HepG2 (cell line): ENCODE data around the gene LPXN. TPM values are rescaled to one million over a fixed set of nuclear protein-coding genes. Genes with fewer than 3 reads are reported as not detected.

Experiments
- ATAC-seq: fragments of 200-7000 bp; cut with Tn5 transposase; 3 replicates; pipeline ENCODE4 v1.9.1; 2020; ENCODE audit warnings: mild to moderate bottlenecking, moderate library complexity
- BruUV-seq: library from RNA; stranded (reverse); fragments of 400-500 nt; replicated peaks from 2 replicates; lab custom pipeline; 2021; lab: Mats Ljungman, UMichigan
- CTCF ChIA-PET: fragments of 300-600 bp; formaldehyde crosslinking; extraction: SDS; loops from one replicate; lab custom pipeline; 2021; ENCODE audit warnings: low total read pairs, inconsistent platforms, low intra/inter-chr PET ratio; lab: Yijun Ruan, JAX
- POLR2A ChIA-PET: fragments of 350-600 bp; sonication (Branson Sonifier 250); formaldehyde crosslinking; loops from one replicate; lab custom pipeline; 2020; ENCODE audit warnings: antibody characterized with exemption, inconsistent platforms; lab: Yijun Ruan, JAX
- DNase-seq: peaks from one replicate; pipeline ENCODE4 v3.0.0-alpha.2; 2015; ENCODE audit warnings: low spot score
- FAIRE-seq: peaks from 3 replicates; lab custom pipeline; 2011; peaks lifted over from hg19 to GRCh38; lab: Jason Lieb, UNC
- H2AFZ ChIP-seq: one replicate; pipeline ENCODE4 v1.6.1; 2011; ENCODE audit warnings: low read length, inconsistent platforms
- H3K27ac ChIP-seq: fragments of 300-600 bp; 3 replicates; pipeline ENCODE4 v1.8.0; 2011; ENCODE audit warnings: mixed run types, mild to moderate bottlenecking, mixed read lengths, low read length, inconsistent platforms; ENCODE audit not compliant: insufficient read depth; ENCODE audit errors: extremely low read length
- H3K27me3 ChIP-seq, 2 experiments: fragments of 200-600 bp in 1 of 2; 2 replicates in 1 of 2; 3 replicates in 1 of 2; pipeline versions ENCODE4 v1.6.0 to v1.8.0; 2011; ENCODE audit warnings: low read length in 2 of 2, mild to moderate bottlenecking in 2 of 2, moderate library complexity in 2 of 2, inconsistent platforms in 1 of 2; ENCODE audit not compliant: insufficient read depth in 2 of 2, control insufficient read depth in 1 of 2
- H3K36me3 ChIP-seq, 2 experiments: fragments of 200-600 bp in 1 of 2; replicated peaks in 1 of 2; 2 replicates in 1 of 2; 3 replicates in 1 of 2; pipeline versions ENCODE4 v1.5.1 to v1.8.0; 2011; ENCODE audit warnings: low read length in 2 of 2, inconsistent platforms in 1 of 2; ENCODE audit not compliant: insufficient read depth in 2 of 2, control insufficient read depth in 1 of 2
- H3K4me1 ChIP-seq: 2 replicates; pipeline ENCODE4 v1.5.1; 2012; ENCODE audit warnings: low read length, inconsistent platforms; ENCODE audit not compliant: insufficient read depth
- H3K4me2 ChIP-seq: 2 replicates; pipeline ENCODE4 v1.6.0; 2011; ENCODE audit warnings: low read depth, low read length, inconsistent platforms
- H3K4me3 ChIP-seq, 3 experiments: fragments of 200-600 bp in 1 of 3; sonication (generic), shearing (Covaris generic) in 1 of 3; replicated peaks in 1 of 3; 2 replicates each; pipeline ENCODE4 v1.5.1; 2011 to 2016; ENCODE audit warnings: low read length in 3 of 3, inconsistent platforms in 2 of 3, low read depth in 2 of 3, mild to moderate bottlenecking in 2 of 3, control low read depth in 1 of 3, mixed read lengths in 1 of 3; ENCODE audit not compliant: insufficient read depth in 1 of 3
- H3K79me2 ChIP-seq: one replicate; pipeline ENCODE4 v1.6.1; 2011; ENCODE audit warnings: low read length, inconsistent platforms; ENCODE audit not compliant: insufficient read depth
- H3K9ac ChIP-seq: 2 replicates; pipeline ENCODE4 v1.6.0; 2011; ENCODE audit warnings: mild to moderate bottlenecking, low read depth, low read length, inconsistent platforms; ENCODE audit not compliant: insufficient read depth
- H3K9me3 ChIP-seq: 2 replicates; pipeline ENCODE4 v1.5.1; 2012; ENCODE audit warnings: mild to moderate bottlenecking, low read length
- H4K20me1 ChIP-seq: 2 replicates; pipeline ENCODE4 v1.6.0; 2011; ENCODE audit warnings: inconsistent platforms, mild to moderate bottlenecking, low read length, moderate library complexity; ENCODE audit not compliant: insufficient read depth
- DPF2 ChIP-seq: sonication (generic); formaldehyde crosslinking; IDR thresholded peaks from 2 replicates; pipeline ENCODE4 v1.4.0; 2020; ENCODE audit warnings: mild to moderate bottlenecking, low read depth, missing genetic modification reagents, borderline replicate concordance
- ELF3 ChIP-seq: IDR thresholded peaks from 2 replicates; pipeline ENCODE4 v1.6.1; 2016; ENCODE audit warnings: missing genetic modification reagents, missing compliant biosample characterization
- MEIS1 ChIP-seq: sonication (generic); formaldehyde crosslinking; IDR thresholded peaks from 2 replicates; pipeline ENCODE4 v1.9.0; 2021; ENCODE audit warnings: mild to moderate bottlenecking, missing genetic modification reagents, moderate library complexity, borderline replicate concordance
- NBN ChIP-seq: fragments of 450-650 bp; conservative IDR thresholded peaks from 2 replicates; pipeline ENCODE4 v1.6.1; 2017
- PHF5A ChIP-seq: IDR thresholded peaks from one replicate; pipeline ENCODE4 v1.6.1; 2018; ENCODE audit warnings: low read depth, missing genetic modification reagents; ENCODE audit not compliant: unreplicated experiment
- REL ChIP-seq: sonication (generic); formaldehyde crosslinking; conservative IDR thresholded peaks from 2 replicates; pipeline ENCODE4 v1.8.0; 2022; ENCODE audit warnings: mild to moderate bottlenecking, missing genetic modification reagents, moderate library complexity
- RFXAP ChIP-seq: sonication (generic); formaldehyde crosslinking; IDR thresholded peaks from 2 replicates; pipeline ENCODE4 v1.4.0; 2020; ENCODE audit warnings: missing genetic modification reagents, borderline replicate concordance
- SYNCRIP ChIP-seq: fragments of 200-400 bp; formaldehyde crosslinking; IDR thresholded peaks from 2 replicates; pipeline ENCODE4 v1.6.1; 2018; ENCODE audit warnings: mild to moderate bottlenecking, low read depth, low read length; ENCODE audit not compliant: insufficient read depth
- ZNF138 ChIP-seq: sonication (generic); formaldehyde crosslinking; IDR thresholded peaks from 2 replicates; pipeline ENCODE4 v1.5.0; 2020; ENCODE audit warnings: mild to moderate bottlenecking, low read depth, missing genetic modification reagents
- ZNF256 ChIP-seq: sonication (generic); formaldehyde crosslinking; conservative IDR thresholded peaks from 2 replicates; pipeline ENCODE4 v1.4.0; 2020; ENCODE audit warnings: missing genetic modification reagents
- ZNF326 ChIP-seq: sonication (generic); formaldehyde crosslinking; IDR thresholded peaks from 2 replicates; pipeline ENCODE4 v1.4.0; 2020; ENCODE audit warnings: missing genetic modification reagents, borderline replicate concordance
- ZNF34 ChIP-seq: sonication (generic); formaldehyde crosslinking; IDR thresholded peaks from 2 replicates; pipeline ENCODE4 v1.4.0; 2020; ENCODE audit warnings: mild to moderate bottlenecking, missing genetic modification reagents, borderline replicate concordance
- ZNF746 ChIP-seq: sonication (generic); formaldehyde crosslinking; IDR thresholded peaks from 2 replicates; pipeline ENCODE4 v1.8.0; 2022; ENCODE audit warnings: mild to moderate bottlenecking, missing genetic modification reagents
- ZNF761 ChIP-seq: sonication (generic); formaldehyde crosslinking; conservative IDR thresholded peaks from 2 replicates; pipeline ENCODE4 v1.4.0; 2020; ENCODE audit warnings: mild to moderate bottlenecking, missing genetic modification reagents
- ZSCAN20 ChIP-seq: sonication (generic); formaldehyde crosslinking; IDR thresholded peaks from 2 replicates; pipeline ENCODE4 v1.4.0; 2020; ENCODE audit warnings: missing genetic modification reagents, mild to moderate bottlenecking, borderline replicate concordance
- ZSCAN22 ChIP-seq: sonication (generic); formaldehyde crosslinking; IDR thresholded peaks from 2 replicates; pipeline ENCODE4 v1.4.0; 2020; ENCODE audit warnings: mild to moderate bottlenecking, missing genetic modification reagents
- WGBS: methylation state at CpG from one replicate; pipeline ENCODE4 v1.1.6; 2017; ENCODE audit warnings: low lambda C conversion rate; 5-methylcytosine and 5-hydroxymethylcytosine counted together
- in situ Hi-C: cut with HindIII; loops from 2 replicates; pipeline ENCODE4 v1.10.0; 2017; ENCODE audit warnings: low pct_unique_long_range_greater_than_20kb; ENCODE audit not compliant: extremely low pct_ligation_motif_present
- intact Hi-C: fragments of 100-400 bp; cut with micrococcal nuclease; formaldehyde crosslinking; loops from one replicate; pipeline ENCODE4 v1.10.0; 2022; ENCODE audit not compliant: unreplicated experiment
- polyA plus RNA-seq, 8 experiments: library from polyadenylated mRNA; depleted of rRNA in 3 of 8; stranded (reverse) in 7 of 8; unstranded in 1 of 8; fragments of >200 nt; fragmentation: Illumina TruSeq in 4 of 8; extraction: Trizol in 4 of 8; gene quantifications; 2 replicates each; pipeline versions ENCODE4 v1.2.1 to v1.2.3, GENCODE V29; 2011 to 2016; ENCODE audit warnings: low read depth in 4 of 8, missing spikeins in 1 of 8, mixed read lengths in 1 of 8; ENCODE audit not compliant: insufficient read depth in 1 of 8
- total RNA-seq, 5 experiments: library from RNA; depleted of rRNA; stranded (reverse); fragments of >200 nt; fragmentation: Illumina TruSeq; extraction: Trizol; gene quantifications; 2 replicates each; pipeline ENCODE4 v1.2.3, GENCODE V29; 2016; ENCODE audit warnings: low read depth in 1 of 5
- TF ChIP-seq, protein P1 (sequence below): sonication (generic); formaldehyde crosslinking; IDR thresholded peaks from 2 replicates; pipeline ENCODE4 v1.5.0; 2020; ENCODE audit warnings: missing genetic modification reagents
- TF ChIP-seq, protein P2 (sequence below): sonication (generic); formaldehyde crosslinking; IDR thresholded peaks from 2 replicates; pipeline ENCODE4 v1.8.1; 2022; ENCODE audit warnings: mild to moderate bottlenecking, missing genetic modification reagents
- TF ChIP-seq, protein P3 (sequence below): sonication (generic); formaldehyde crosslinking; IDR thresholded peaks from 2 replicates; pipeline ENCODE4 v1.4.0; 2020; ENCODE audit warnings: missing genetic modification reagents

Gene LPXN
- total and polyA plus RNA-seq, 2 of the 13 experiments (the other 11 are each of a cell fraction or from before 2014, with no cell fraction given) = 1.7 to 3.5 TPM

DNA sequence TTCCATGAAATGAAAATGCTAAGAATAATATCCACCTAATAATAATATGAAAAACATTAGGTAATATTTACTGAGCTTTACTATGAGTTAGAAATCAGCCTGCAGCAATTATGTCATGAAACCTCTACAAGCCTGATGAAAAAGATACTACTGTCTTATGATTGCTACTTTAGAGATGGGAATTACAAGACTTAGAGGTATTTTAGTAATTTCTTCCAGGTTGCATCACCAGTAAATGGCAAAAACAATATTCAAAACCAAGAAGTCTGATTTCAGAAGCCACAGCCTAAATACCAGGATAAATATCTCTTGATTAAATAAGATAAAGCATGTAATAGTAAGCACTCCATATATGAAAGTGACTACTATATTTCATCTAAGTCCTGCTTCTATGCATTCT lies 81.6 kb downstream of the LPXN start (continued):
- no peak for TF ChIP-seq ZNF34 (CRISPR knock-in tag)
- no peak for TF ChIP-seq RFXAP
- TF ChIP-seq ZSCAN22 (CRISPR knock-in tag) = no peak
- TF ChIP-seq PHF5A = no peak
- TF ChIP-seq, protein P1, sequence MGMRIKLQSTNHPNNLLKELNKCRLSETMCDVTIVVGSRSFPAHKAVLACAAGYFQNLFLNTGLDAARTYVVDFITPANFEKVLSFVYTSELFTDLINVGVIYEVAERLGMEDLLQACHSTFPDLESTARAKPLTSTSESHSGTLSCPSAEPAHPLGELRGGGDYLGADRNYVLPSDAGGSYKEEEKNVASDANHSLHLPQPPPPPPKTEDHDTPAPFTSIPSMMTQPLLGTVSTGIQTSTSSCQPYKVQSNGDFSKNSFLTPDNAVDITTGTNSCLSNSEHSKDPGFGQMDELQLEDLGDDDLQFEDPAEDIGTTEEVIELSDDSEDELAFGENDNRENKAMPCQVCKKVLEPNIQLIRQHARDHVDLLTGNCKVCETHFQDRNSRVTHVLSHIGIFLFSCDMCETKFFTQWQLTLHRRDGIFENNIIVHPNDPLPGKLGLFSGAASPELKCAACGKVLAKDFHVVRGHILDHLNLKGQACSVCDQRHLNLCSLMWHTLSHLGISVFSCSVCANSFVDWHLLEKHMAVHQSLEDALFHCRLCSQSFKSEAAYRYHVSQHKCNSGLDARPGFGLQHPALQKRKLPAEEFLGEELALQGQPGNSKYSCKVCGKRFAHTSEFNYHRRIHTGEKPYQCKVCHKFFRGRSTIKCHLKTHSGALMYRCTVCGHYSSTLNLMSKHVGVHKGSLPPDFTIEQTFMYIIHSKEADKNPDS (CRISPR knock-in tag) = no peak
- TF ChIP-seq ZNF256 (CRISPR knock-in tag) = no peak
- TF ChIP-seq, protein P2, sequence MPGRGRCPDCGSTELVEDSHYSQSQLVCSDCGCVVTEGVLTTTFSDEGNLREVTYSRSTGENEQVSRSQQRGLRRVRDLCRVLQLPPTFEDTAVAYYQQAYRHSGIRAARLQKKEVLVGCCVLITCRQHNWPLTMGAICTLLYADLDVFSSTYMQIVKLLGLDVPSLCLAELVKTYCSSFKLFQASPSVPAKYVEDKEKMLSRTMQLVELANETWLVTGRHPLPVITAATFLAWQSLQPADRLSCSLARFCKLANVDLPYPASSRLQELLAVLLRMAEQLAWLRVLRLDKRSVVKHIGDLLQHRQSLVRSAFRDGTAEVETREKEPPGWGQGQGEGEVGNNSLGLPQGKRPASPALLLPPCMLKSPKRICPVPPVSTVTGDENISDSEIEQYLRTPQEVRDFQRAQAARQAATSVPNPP (CRISPR knock-in tag) = no peak
- TF ChIP-seq ZNF138 (CRISPR knock-in tag) = no peak
- no peak for TF ChIP-seq ZNF746 (CRISPR knock-in tag)
- TF ChIP-seq MEIS1 = no peak
- TF ChIP-seq NBN = no peak

DNA sequence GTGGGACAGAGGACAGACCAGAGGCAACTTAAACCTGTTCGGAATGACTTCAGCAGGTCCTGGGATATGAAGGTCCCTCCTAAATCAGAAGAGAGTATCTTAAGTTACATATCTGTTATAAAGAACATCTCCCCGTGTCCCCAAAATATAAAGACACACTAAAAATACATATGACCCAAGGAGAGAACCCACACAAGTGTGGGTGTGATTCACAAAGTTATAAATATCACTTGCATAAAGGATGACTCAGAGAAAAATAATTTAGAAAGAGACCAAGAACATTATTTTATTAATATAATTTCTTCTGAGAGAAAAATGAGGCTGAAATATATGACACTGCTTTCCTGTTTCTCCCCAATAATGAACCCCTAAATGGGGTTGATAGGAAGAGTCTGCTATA lies 82.0 kb downstream of the LPXN start:
- H2AFZ ChIP-seq = no peak overlapping the region
- ATAC-seq (no peak), FAIRE-seq (no peak), DNase-seq (no peak)
- no peaks in the 10 kb centered on the region for H3K4me1 ChIP-seq
- H3K4me2 ChIP-seq = no peak overlapping the region
- POLR2A ChIA-PET = no interaction called here
- TF ChIP-seq ZNF326 (CRISPR knock-in tag) (no peak), DPF2 (CRISPR knock-in tag) (no peak), ELF3 (no peak), SYNCRIP (no peak), REL (CRISPR knock-in tag) (no peak), ZSCAN20 (CRISPR knock-in tag) (no peak), ZNF761 (CRISPR knock-in tag) (no peak)
- TF ChIP-seq, protein P3, sequence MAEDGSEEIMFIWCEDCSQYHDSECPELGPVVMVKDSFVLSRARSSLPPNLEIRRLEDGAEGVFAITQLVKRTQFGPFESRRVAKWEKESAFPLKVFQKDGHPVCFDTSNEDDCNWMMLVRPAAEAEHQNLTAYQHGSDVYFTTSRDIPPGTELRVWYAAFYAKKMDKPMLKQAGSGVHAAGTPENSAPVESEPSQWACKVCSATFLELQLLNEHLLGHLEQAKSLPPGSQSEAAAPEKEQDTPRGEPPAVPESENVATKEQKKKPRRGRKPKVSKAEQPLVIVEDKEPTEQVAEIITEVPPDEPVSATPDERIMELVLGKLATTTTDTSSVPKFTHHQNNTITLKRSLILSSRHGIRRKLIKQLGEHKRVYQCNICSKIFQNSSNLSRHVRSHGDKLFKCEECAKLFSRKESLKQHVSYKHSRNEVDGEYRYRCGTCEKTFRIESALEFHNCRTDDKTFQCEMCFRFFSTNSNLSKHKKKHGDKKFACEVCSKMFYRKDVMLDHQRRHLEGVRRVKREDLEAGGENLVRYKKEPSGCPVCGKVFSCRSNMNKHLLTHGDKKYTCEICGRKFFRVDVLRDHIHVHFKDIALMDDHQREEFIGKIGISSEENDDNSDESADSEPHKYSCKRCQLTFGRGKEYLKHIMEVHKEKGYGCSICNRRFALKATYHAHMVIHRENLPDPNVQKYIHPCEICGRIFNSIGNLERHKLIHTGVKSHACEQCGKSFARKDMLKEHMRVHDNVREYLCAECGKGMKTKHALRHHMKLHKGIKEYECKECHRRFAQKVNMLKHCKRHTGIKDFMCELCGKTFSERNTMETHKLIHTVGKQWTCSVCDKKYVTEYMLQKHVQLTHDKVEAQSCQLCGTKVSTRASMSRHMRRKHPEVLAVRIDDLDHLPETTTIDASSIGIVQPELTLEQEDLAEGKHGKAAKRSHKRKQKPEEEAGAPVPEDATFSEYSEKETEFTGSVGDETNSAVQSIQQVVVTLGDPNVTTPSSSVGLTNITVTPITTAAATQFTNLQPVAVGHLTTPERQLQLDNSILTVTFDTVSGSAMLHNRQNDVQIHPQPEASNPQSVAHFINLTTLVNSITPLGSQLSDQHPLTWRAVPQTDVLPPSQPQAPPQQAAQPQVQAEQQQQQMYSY (CRISPR knock-in tag) = no peak
- intact Hi-C loops = no loop called here
- no peaks in the 10 kb centered on the region for H3K79me2 ChIP-seq
- no peaks in the 10 kb centered on the region for H4K20me1 ChIP-seq
- no peak overlapping the region for H3K4me3 ChIP-seq
- no peak overlapping the region for H3K27ac ChIP-seq
- H3K9ac ChIP-seq = no peak overlapping the region
- CTCF ChIA-PET = no interaction called here
- WGBS = 9% methylated on average over 2 of the region's 2 CpGs
- in situ Hi-C loops = loop anchor here (25.0 kb wide), 1 partner anchor 331 kb away; no protein-coding TSS in a partner anchor
- H3K36me3 ChIP-seq = no peaks in the 10 kb centered on the region
- no peaks in the 10 kb centered on the region for H3K9me3 ChIP-seq
- no peaks in the 10 kb centered on the region for H3K27me3 ChIP-seq
- BruUV-seq = no TSS peak
